ENCODE results near the gene LRRC8C.
A peak's percentile ranks its signal among the peaks of the same experiment; 100 is the strongest.

Gene LRRC8C

GRCh38 chr1:89633248-89633799 lies 404 bp downstream of the LRRC8C start:
- in situ Hi-C loops (cut with MboI; ENCODE audit: low pct_unique_long_range_greater_than_20kb, low sequenced_read_pairs, unreplicated experiment) = loop anchor here (25.0 kb wide), 2 partner anchors 129 to 354 kb away; partner anchors contain the start of gene ZNF326
- peak; percentile 70 for DNase-seq (ENCODE audit: low spot score)

GRCh38 chr1:89633800-89634625 lies 1.1 kb downstream of the LRRC8C start:
- in situ Hi-C loops (cut with MboI; ENCODE audit: low pct_unique_long_range_greater_than_20kb, low sequenced_read_pairs, unreplicated experiment) = loop anchor here (25.0 kb wide), 2 partner anchors 128 to 353 kb away; partner anchors contain the start of gene ZNF326

More at GRCh38 chr1:89633248-89633799, 404 bp downstream of the LRRC8C start:
- TF ChIP-seq CTCF (IDR thresholded peaks at IDR 0.05; ENCODE audit: extremely low read depth, insufficient read depth, missing control alignments) = no peak

GRCh38 chr1:89635825-89636815 lies 3.2 kb downstream of the LRRC8C start:
- DNase-seq (ENCODE audit: low spot score) = no peak
- in situ Hi-C loops (cut with MboI; ENCODE audit: low pct_unique_long_range_greater_than_20kb, low sequenced_read_pairs, unreplicated experiment) = loop anchor here (25.0 kb wide), 2 partner anchors 126 to 351 kb away; partner anchors contain the start of gene ZNF326

More at GRCh38 chr1:89633800-89634625, 1.1 kb downstream of the LRRC8C start:
- TF ChIP-seq CTCF (IDR thresholded peaks at IDR 0.05; ENCODE audit: extremely low read depth, insufficient read depth, missing control alignments) = no peak
- no peak for DNase-seq (ENCODE audit: low spot score)

GRCh38 chr1:89637496-89637895 lies 4.6 kb downstream of the LRRC8C start:
- in situ Hi-C loops (cut with MboI; ENCODE audit: low pct_unique_long_range_greater_than_20kb, low sequenced_read_pairs, unreplicated experiment) = loop anchor here (25.0 kb wide), 2 partner anchors 125 to 350 kb away; partner anchors contain the start of gene ZNF326
- DNase-seq (ENCODE audit: low spot score) = no peak

More at GRCh38 chr1:89635825-89636815, 3.2 kb downstream of the LRRC8C start:
- no peak for TF ChIP-seq CTCF (IDR thresholded peaks at IDR 0.05; ENCODE audit: extremely low read depth, insufficient read depth, missing control alignments)

GRCh38 chr1:89640440-89640839 lies 7.5 kb downstream of the LRRC8C start:
- DNase-seq (ENCODE audit: low spot score) = no peak
- no peak for TF ChIP-seq CTCF (IDR thresholded peaks at IDR 0.05; ENCODE audit: extremely low read depth, insufficient read depth, missing control alignments)
- in situ Hi-C loops (cut with MboI; ENCODE audit: low pct_unique_long_range_greater_than_20kb, low sequenced_read_pairs, unreplicated experiment) = loop anchor here (25.0 kb wide), 2 partner anchors 122 to 347 kb away; partner anchors contain the start of gene ZNF326

More at GRCh38 chr1:89637496-89637895, 4.6 kb downstream of the LRRC8C start:
- no peak for TF ChIP-seq CTCF (IDR thresholded peaks at IDR 0.05; ENCODE audit: extremely low read depth, insufficient read depth, missing control alignments)
